A549 (cell line): ENCODE results near the gene ADAMTS16. TPM values are rescaled to one million over a fixed set of nuclear protein-coding genes. Genes with fewer than 3 reads are reported as not detected.

ENCODE experiments used
- ATAC-seq, 2 experiments: fragments of 200-7000 bp in 1 of 2; fragments of >200 bp in 1 of 2; cut with Nextera tagmentation in 1 of 2; cut with Tn5 transposase in 1 of 2; 3 replicates each; pipeline versions ENCODE4 v1.8.0 to v1.9.1; 2018 to 2020; ENCODE audit warnings: mild to moderate bottlenecking in 1 of 2, moderate library complexity in 1 of 2
- CTCF ChIA-PET: fragments of 300-600 bp; sonication (Branson Sonifier 250); formaldehyde crosslinking; extraction: SDS; loops from one replicate; lab custom pipeline; 2021; ENCODE audit warnings: antibody characterized with exemption, inconsistent platforms; lab: Yijun Ruan, JAX
- POLR2A ChIA-PET: fragments of 350-600 bp; formaldehyde crosslinking; extraction: SDS; loops from one replicate; lab custom pipeline; 2021; ENCODE audit warnings: antibody characterized with exemption, inconsistent platforms; lab: Yijun Ruan, JAX
- DNase-seq, 2 experiments: peaks; one replicate each; pipeline versions ENCODE4 v3.0.0 to v3.0.0-alpha.2; 2011 to 2016; ENCODE audit warnings: low read depth in 1 of 2, low spot score in 1 of 2
- FAIRE-seq: peaks from 2 replicates; lab custom pipeline; 2011; peaks lifted over from hg19 to GRCh38; lab: Jason Lieb, UNC
- H3K27ac ChIP-seq, 2 experiments: fragments of >200 bp; sonication (Bioruptor Twin); formaldehyde crosslinking; 3 replicates each; pipeline ENCODE4 v1.5.1; 2016 to 2017
- H3K4me1 ChIP-seq: fragments of >200 bp; sonication (Bioruptor Twin); formaldehyde crosslinking; 3 replicates; pipeline ENCODE4 v1.6.1; 2016
- H3K4me2 ChIP-seq: fragments of >200 bp; sonication (Bioruptor Twin); formaldehyde crosslinking; 3 replicates; pipeline ENCODE4 v1.6.1; 2016
- H3K4me3 ChIP-seq: fragments of >200 bp; sonication (Bioruptor Twin); formaldehyde crosslinking; 3 replicates; pipeline ENCODE4 v1.5.1; 2016
- H3K9me3 ChIP-seq: fragments of >200 bp; sonication (Bioruptor Twin); formaldehyde crosslinking; 3 replicates; pipeline ENCODE4 v1.6.1; 2016
- CEBPB ChIP-seq, 2 experiments: fragments of >200 bp in 1 of 2; sonication (Bioruptor Twin) in 1 of 2; formaldehyde crosslinking in 1 of 2; IDR thresholded peaks; 2 replicates each; pipeline ENCODE4 v1.6.1; 2012 to 2016
- CTCF ChIP-seq: fragments of >200 bp; sonication (Bioruptor Twin); formaldehyde crosslinking; IDR thresholded peaks from 3 replicates; pipeline ENCODE4 v1.5.1; 2016
- EHMT2 ChIP-seq: fragments of 200-600 bp; sonication (generic); IDR thresholded peaks from 2 replicates; pipeline ENCODE4 v1.6.1; 2016; ENCODE audit warnings: antibody characterized with exemption, low read depth, mild to moderate bottlenecking, moderate library complexity
- ESRRA ChIP-seq: fragments of 150-350 bp; IDR thresholded peaks from 2 replicates; pipeline ENCODE4 v1.6.1; 2014; ENCODE audit warnings: mild to moderate bottlenecking, low read length, borderline replicate concordance
- FOSL2 ChIP-seq, 2 experiments: fragments of 450-650 bp in 1 of 2; fragments of >200 bp in 1 of 2; sonication (Bioruptor Twin) in 1 of 2; formaldehyde crosslinking; IDR thresholded peaks; 2 replicates each; pipeline versions ENCODE4 v1.5.0 to v1.6.1; 2016 to 2020; ENCODE audit warnings: mild to moderate bottlenecking in 1 of 2, moderate library complexity in 1 of 2
- GATA3 ChIP-seq: IDR thresholded peaks from 2 replicates; pipeline ENCODE4 v1.6.1; 2012; ENCODE audit warnings: borderline replicate concordance
- HOXB13 ChIP-seq: fragments of 250-450 bp; sonication (Bioruptor Pico); IDR thresholded peaks from 2 replicates; pipeline ENCODE4 v1.5.0; 2020; ENCODE audit warnings: low read depth, mild to moderate bottlenecking, moderate library complexity
- JUNB ChIP-seq: fragments of >200 bp; sonication (Bioruptor Twin); formaldehyde crosslinking; IDR thresholded peaks from 2 replicates; pipeline ENCODE4 v1.6.1; 2016
- MAFK ChIP-seq: fragments of 450-650 bp; IDR thresholded peaks from 2 replicates; pipeline ENCODE4 v1.6.1; 2014; ENCODE audit not compliant: partially characterized antibody
- MAX ChIP-seq: IDR thresholded peaks from 2 replicates; pipeline ENCODE4 v1.6.1; 2012
- MAZ ChIP-seq: fragments of 150-350 bp; IDR thresholded peaks from 2 replicates; pipeline ENCODE4 v1.6.1; 2014; ENCODE audit warnings: antibody characterized with exemption, low read depth, low read length, borderline replicate concordance
- NFE2L2 ChIP-seq: fragments of 150-350 bp; conservative IDR thresholded peaks from 2 replicates; pipeline ENCODE4 v1.6.1; 2014; ENCODE audit warnings: low read length
- NR3C1 ChIP-seq: fragments of >200 bp; sonication (Bioruptor Twin); formaldehyde crosslinking; IDR thresholded peaks from 3 replicates; pipeline ENCODE4 v1.6.1; 2017
- POLR2A ChIP-seq: IDR thresholded peaks from 2 replicates; pipeline ENCODE4 v1.6.1; 2012; ENCODE audit warnings: mild to moderate bottlenecking, low read length
- RAD21 ChIP-seq, 2 experiments: fragments of >200 bp in 1 of 2; sonication (Bioruptor Twin) in 1 of 2; formaldehyde crosslinking in 1 of 2; IDR thresholded peaks in 1 of 2; conservative IDR thresholded peaks in 1 of 2; 2 replicates in 1 of 2; 3 replicates in 1 of 2; pipeline ENCODE4 v1.6.1; 2012 to 2018; ENCODE audit warnings: inconsistent platforms in 1 of 2
- RNF2 ChIP-seq: fragments of 200-600 bp; sonication (generic); IDR thresholded peaks from 2 replicates; pipeline ENCODE4 v1.6.1; 2016; ENCODE audit warnings: low read depth, mild to moderate bottlenecking, antibody characterized with exemption, moderate library complexity, borderline replicate concordance
- SMC3 ChIP-seq: fragments of >200 bp; sonication (Bioruptor Twin); formaldehyde crosslinking; IDR thresholded peaks from 3 replicates; pipeline ENCODE4 v1.6.1; 2018; ENCODE audit warnings: inconsistent platforms
- SREBF2 ChIP-seq: fragments of 450-650 bp; IDR thresholded peaks from 2 replicates; pipeline ENCODE4 v1.6.1; 2014; ENCODE audit warnings: mild to moderate bottlenecking, moderate library complexity
- USF2 ChIP-seq: fragments of 450-650 bp; IDR thresholded peaks from 2 replicates; pipeline ENCODE4 v1.6.1; 2014; ENCODE audit warnings: antibody characterized with exemption
- ZNF302 ChIP-seq: fragments of 250-450 bp; sonication (Bioruptor Pico); IDR thresholded peaks from 2 replicates; pipeline ENCODE4 v1.9.0; 2021; ENCODE audit warnings: inconsistent platforms, mild to moderate bottlenecking, moderate library complexity
- WGBS: methylation state at CpG from one replicate; pipeline ENCODE4 v1.1.6; 2017; ENCODE audit errors: missing lambda C conversion rate; 5-methylcytosine and 5-hydroxymethylcytosine counted together
- polyA plus RNA-seq, 4 experiments: library from polyadenylated mRNA; depleted of rRNA in 3 of 4; stranded (reverse); fragments of >200 nt; fragmentation: RNase III in 1 of 4; extraction: RNeasy Plus Mini Kit Qiagen cat#74134 plus additional on column Dnase treatment in 1 of 4; gene quantifications; 2 replicates in 3 of 4; 3 replicates in 1 of 4; pipeline ENCODE4 v1.2.3, GENCODE V29; 2011 to 2017
- TF ChIP-seq, protein P1 (sequence below): IDR thresholded peaks from 2 replicates; pipeline ENCODE4 v1.6.1; 2012
- TF ChIP-seq, protein P2 (sequence below): fragments of >200 bp; sonication (Bioruptor Twin); formaldehyde crosslinking; IDR thresholded peaks from 2 replicates; pipeline ENCODE4 v1.6.1; 2016

The ADAMTS16 gene
- polyA plus RNA-seq, 2 of the 4 experiments (the other 2 are of a cell fraction), result 0.71 to 1.0 TPM

DNA sequence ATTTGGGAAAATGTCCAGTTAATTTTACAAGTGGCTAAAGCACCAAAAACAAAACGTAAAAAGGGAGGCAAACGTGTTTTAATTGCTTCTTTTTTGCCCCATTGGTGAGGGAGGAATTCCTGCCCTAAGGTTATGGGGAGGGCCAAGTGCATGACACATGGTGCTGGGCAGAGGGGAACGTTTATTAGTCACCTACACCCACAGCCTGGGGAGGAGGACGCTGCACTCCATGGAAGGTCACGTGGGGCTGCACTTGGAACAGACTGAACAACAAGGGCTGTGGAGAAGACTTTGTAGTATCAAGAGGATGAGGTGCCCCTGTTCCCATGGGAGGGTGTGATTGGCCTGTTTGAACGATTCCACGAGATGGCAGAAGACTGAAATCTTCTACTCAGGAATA, 13.7 kb upstream of the ADAMTS16 start:
- no peaks in the 10 kb centered on the region for H3K9me3 ChIP-seq
- 4% methylated on average over 7 of the region's 7 CpGs for WGBS
- DNase-seq (peak; percentile 37 to 69), ATAC-seq (peak; percentile 97 to 98), FAIRE-seq (no peak)
- POLR2A ChIA-PET, result no interaction called here
- H3K27ac ChIP-seq, result no peak overlapping the region
- peaks cover 10% of the 10 kb centered on the region for H3K4me1 ChIP-seq
- no peak overlapping the region for H3K4me3 ChIP-seq
- CTCF ChIA-PET, result interaction anchor here (4.3 kb wide), 1 partner anchor 293 kb away, joined by 18 read pairs; no protein-coding TSS in a partner anchor
- TF ChIP-seq SREBF2 (no peak), MAX (peak; percentile 39; the same call in 1 of the 2 replicates), CTCF (no peak), NFE2L2 (no peak), MAZ (no peak), SMC3 (0 out of 3 replicates have a peak, but pooled peaks have one; percentile 8), NR3C1 (no peak), CEBPB (IDR thresholded peaks at IDR 0.05) (no peak), FOSL2 (IDR thresholded peaks at IDR 0.05) (0 out of 2 replicates have a peak, but pooled peaks have one; percentile 14), FOSL2 (CRISPR knock-in tag; IDR thresholded peaks at IDR 0.05) (peak; percentile 58; the same call in 1 of the 2 replicates), HOXB13 (CRISPR knock-in tag) (no peak), RAD21 (conservative IDR thresholded peaks at IDR 0.05 in 1 of 2, IDR thresholded peaks at IDR 0.05 in 1 of 2) (no peak), USF2 (peak; percentile 86), GATA3 (peak; percentile 24; the same call in 1 of the 2 replicates)
- TF ChIP-seq, protein P1, sequence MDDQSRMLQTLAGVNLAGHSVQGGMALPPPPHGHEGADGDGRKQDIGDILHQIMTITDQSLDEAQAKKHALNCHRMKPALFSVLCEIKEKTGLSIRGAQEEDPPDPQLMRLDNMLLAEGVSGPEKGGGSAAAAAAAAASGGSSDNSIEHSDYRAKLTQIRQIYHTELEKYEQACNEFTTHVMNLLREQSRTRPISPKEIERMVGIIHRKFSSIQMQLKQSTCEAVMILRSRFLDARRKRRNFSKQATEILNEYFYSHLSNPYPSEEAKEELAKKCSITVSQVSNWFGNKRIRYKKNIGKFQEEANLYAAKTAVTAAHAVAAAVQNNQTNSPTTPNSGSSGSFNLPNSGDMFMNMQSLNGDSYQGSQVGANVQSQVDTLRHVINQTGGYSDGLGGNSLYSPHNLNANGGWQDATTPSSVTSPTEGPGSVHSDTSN, result no peak
- peak overlapping the region; percentile 22; the same call in 2 of the 3 replicates for H3K4me2 ChIP-seq

GRCh38 chr5:5128766-5129165, 11.4 kb upstream of the ADAMTS16 start:
- H3K4me3 ChIP-seq, result no peak overlapping the region
- CTCF ChIA-PET, result interaction anchor here (1.0 to 1.5 kb wide), 3 partner anchors 8 to 291 kb away, joined by 3 to 9 read pairs (median 3); no protein-coding TSS in a partner anchor
- TF ChIP-seq, protein P2, sequence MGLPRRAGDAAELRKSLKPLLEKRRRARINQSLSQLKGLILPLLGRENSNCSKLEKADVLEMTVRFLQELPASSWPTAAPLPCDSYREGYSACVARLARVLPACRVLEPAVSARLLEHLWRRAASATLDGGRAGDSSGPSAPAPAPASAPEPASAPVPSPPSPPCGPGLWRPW, result no peak
- TF ChIP-seq RNF2 (no peak), POLR2A (no peak), CEBPB (IDR thresholded peaks at IDR 0.05) (no peak), MAZ (no peak), MAFK (no peak), JUNB (no peak), ESRRA (no peak), ZNF302 (CRISPR knock-in tag) (no peak), EHMT2 (no peak)
- TF ChIP-seq, all 56 proteins: peak for 0
- peaks cover 4% of the 10 kb centered on the region; the same call in 2 of the 3 replicates for H3K9me3 ChIP-seq
- DNase-seq, result no peak
- ATAC-seq, result no peak
- H3K4me2 ChIP-seq, result no peak overlapping the region
- no peak for FAIRE-seq
- peaks cover 10% of the 10 kb centered on the region for H3K4me1 ChIP-seq
- POLR2A ChIA-PET, result no interaction called here
- no peak overlapping the region for H3K27ac ChIP-seq
- 72% methylated on average over 8 of the region's 8 CpGs for WGBS
